K562 (cell line): ENCODE measurements around the gene FUCA1. TPM values are rescaled to one million over a fixed set of nuclear protein-coding genes. Genes with fewer than 3 reads are reported as not detected.

Source experiments
- ATF3 ChIP-seq, 2 experiments: fragments of 450-650 bp in 1 of 2; sonication (generic) in 1 of 2; formaldehyde crosslinking in 1 of 2; IDR thresholded peaks in 1 of 2; conservative IDR thresholded peaks in 1 of 2; 2 replicates each; pipeline versions ENCODE4 v1.6.1 to v1.8.1; 2016 to 2023; ENCODE audit warnings: mild to moderate bottlenecking in 2 of 2, moderate library complexity in 2 of 2, inconsistent platforms in 1 of 2, missing genetic modification reagents in 1 of 2
- CEBPZ ChIP-seq: fragments of 150-350 bp; IDR thresholded peaks from 2 replicates; pipeline ENCODE4 v1.6.1; 2014; ENCODE audit warnings: low read depth, mild to moderate bottlenecking, low read length, borderline replicate concordance
- CUX1 ChIP-seq: fragments of 200-800 bp; sonication (Bioruptor generic); IDR thresholded peaks from 2 replicates; pipeline ENCODE4 v1.6.1; 2016; ENCODE audit warnings: missing genetic modification characterization, missing compliant biosample characterization
- FOXA1 ChIP-seq: fragments of 450-650 bp; IDR thresholded peaks from 2 replicates; pipeline ENCODE4 v1.6.1; 2016; ENCODE audit warnings: mild to moderate bottlenecking, borderline replicate concordance
- FOXK1 ChIP-seq: sonication (generic); formaldehyde crosslinking; IDR thresholded peaks from 2 replicates; pipeline ENCODE4 v1.8.0; 2022; ENCODE audit warnings: missing genetic modification reagents, mild to moderate bottlenecking, borderline replicate concordance
- NFE2 ChIP-seq: IDR thresholded peaks from 2 replicates; pipeline ENCODE4 v1.6.1; 2014; ENCODE audit warnings: antibody characterized with exemption, low read depth
- SIN3B ChIP-seq: fragments of 450-650 bp; IDR thresholded peaks from 2 replicates; pipeline ENCODE4 v1.6.1; 2017; ENCODE audit warnings: low read depth, mild to moderate bottlenecking, moderate library complexity
- SIRT6 ChIP-seq: IDR thresholded peaks from one replicate; pipeline ENCODE4 v1.6.1; 2012; ENCODE audit warnings: low read depth, mild to moderate bottlenecking, control low read depth, inconsistent platforms, low read length, moderate library complexity
- ZNF311 ChIP-seq: fragments of 250-450 bp; sonication (Bioruptor Pico); IDR thresholded peaks from 2 replicates; pipeline ENCODE4 v1.4.0; 2020; ENCODE audit warnings: mild to moderate bottlenecking, moderate library complexity
- polyA plus RNA-seq, 8 experiments: library from polyadenylated mRNA; depleted of rRNA in 4 of 8; stranded (reverse) in 5 of 8; unstranded in 3 of 8; fragments of >200 nt; fragmentation: Nextera tagmentation in 2 of 8; fragmentation: Illumina TruSeq in 1 of 8; extraction: Ambion mirVana in 2 of 8; extraction: Trizol in 1 of 8; gene quantifications; 2 replicates each; pipeline versions ENCODE4 v1.2.1 to v1.2.3, GENCODE V29; 2011 to 2014; ENCODE audit warnings: inconsistent platforms in 1 of 8, missing spikeins in 1 of 8
- total RNA-seq, 7 experiments: library from RNA; depleted of rRNA in 6 of 7; stranded (reverse); fragments of >200 nt in 6 of 7; fragmentation: Illumina TruSeq in 2 of 7; extraction: Trizol in 2 of 7; gene quantifications; 2 replicates each; pipeline versions ENCODE4 v1.2.1 to v1.2.3, GENCODE V29; 2011 to 2021; ENCODE audit warnings: low replicate concordance in 1 of 7
- TF ChIP-seq, protein P1 (sequence below): IDR thresholded peaks from 3 replicates; pipeline ENCODE4 v1.6.1; 2011; ENCODE audit warnings: borderline replicate concordance, mild to moderate bottlenecking, moderate library complexity; ENCODE audit not compliant: insufficient read length; ENCODE audit errors: extremely low read depth
- TF ChIP-seq, protein P2 (sequence below): fragments of 250-450 bp; sonication (Bioruptor Pico); IDR thresholded peaks from 2 replicates; pipeline ENCODE4 v1.4.0; 2020; ENCODE audit warnings: borderline replicate concordance

FUCA1 gene
- total and polyA plus RNA-seq, 9 of the 15 experiments (the other 6 are each of a cell fraction or from before 2014, with no cell fraction given) = 7.0 to 20.5 (median 13.5) TPM

GRCh38 chr1:23825076-23825761 is 42.9 kb downstream of the FUCA1 start, which contains the start of gene HMGCL (continued):
- peak; percentile 98 for TF ChIP-seq SIN3B
- TF ChIP-seq, protein P1, sequence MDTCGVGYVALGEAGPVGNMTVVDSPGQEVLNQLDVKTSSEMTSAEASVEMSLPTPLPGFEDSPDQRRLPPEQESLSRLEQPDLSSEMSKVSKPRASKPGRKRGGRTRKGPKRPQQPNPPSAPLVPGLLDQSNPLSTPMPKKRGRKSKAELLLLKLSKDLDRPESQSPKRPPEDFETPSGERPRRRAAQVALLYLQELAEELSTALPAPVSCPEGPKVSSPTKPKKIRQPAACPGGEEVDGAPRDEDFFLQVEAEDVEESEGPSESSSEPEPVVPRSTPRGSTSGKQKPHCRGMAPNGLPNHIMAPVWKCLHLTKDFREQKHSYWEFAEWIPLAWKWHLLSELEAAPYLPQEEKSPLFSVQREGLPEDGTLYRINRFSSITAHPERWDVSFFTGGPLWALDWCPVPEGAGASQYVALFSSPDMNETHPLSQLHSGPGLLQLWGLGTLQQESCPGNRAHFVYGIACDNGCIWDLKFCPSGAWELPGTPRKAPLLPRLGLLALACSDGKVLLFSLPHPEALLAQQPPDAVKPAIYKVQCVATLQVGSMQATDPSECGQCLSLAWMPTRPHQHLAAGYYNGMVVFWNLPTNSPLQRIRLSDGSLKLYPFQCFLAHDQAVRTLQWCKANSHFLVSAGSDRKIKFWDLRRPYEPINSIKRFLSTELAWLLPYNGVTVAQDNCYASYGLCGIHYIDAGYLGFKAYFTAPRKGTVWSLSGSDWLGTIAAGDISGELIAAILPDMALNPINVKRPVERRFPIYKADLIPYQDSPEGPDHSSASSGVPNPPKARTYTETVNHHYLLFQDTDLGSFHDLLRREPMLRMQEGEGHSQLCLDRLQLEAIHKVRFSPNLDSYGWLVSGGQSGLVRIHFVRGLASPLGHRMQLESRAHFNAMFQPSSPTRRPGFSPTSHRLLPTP = no peak
- peak; percentile 16; the same call in 1 of the 2 replicates for TF ChIP-seq NFE2
- TF ChIP-seq FOXK1 (CRISPR knock-in tag) = no peak
- TF ChIP-seq CEBPZ = no peak
- no peak for TF ChIP-seq ZNF311 (CRISPR knock-in tag)
- TF ChIP-seq FOXA1 = no peak
- no peak for TF ChIP-seq ATF3 (IDR thresholded peaks at IDR 0.05)
- 0 out of 2 replicates have a peak, but pooled peaks have one; percentile 56 for TF ChIP-seq ATF3 (CRISPR knock-in tag; conservative IDR thresholded peaks at IDR 0.05)
- no peak for TF ChIP-seq CUX1 (CRISPR knock-in tag)
- TF ChIP-seq SIRT6 = no peak
- TF ChIP-seq, protein P2, sequence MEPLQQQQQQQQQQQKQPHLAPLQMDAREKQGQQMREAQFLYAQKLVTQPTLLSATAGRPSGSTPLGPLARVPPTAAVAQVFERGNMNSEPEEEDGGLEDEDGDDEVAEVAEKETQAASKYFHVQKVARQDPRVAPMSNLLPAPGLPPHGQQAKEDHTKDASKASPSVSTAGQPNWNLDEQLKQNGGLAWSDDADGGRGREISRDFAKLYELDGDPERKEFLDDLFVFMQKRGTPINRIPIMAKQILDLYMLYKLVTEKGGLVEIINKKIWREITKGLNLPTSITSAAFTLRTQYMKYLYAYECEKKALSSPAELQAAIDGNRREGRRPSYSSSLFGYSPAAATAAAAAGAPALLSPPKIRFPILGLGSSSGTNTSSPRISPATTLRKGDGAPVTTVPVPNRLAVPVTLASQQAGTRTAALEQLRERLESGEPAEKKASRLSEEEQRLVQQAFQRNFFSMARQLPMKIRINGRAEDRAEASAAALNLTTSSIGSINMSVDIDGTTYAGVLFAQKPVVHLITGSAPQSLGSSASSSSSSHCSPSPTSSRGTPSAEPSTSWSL = 0 out of 2 replicates have a peak, but pooled peaks have one; percentile 18
